Activated CD4-positive, alpha-beta T cell treated with anti-CD3 and anti-CD28 coated beads, Interleukin-2, Interleukin-4, amounts not matched to agents 100 ng/mL and 50 ng/mL, durations not matched to agents 16 hours and 8 hours (primary cell): ENCODE results near the gene PAX6.

Source experiments
- DNase-seq: peaks from one replicate; pipeline ENCODE4 v3.0.0-alpha.2; 2020; ENCODE audit warnings: low spot score

The PAX6 gene

GRCh38 chr11:31810779-31811647, at the start of gene PAX6:
TSS of gene PAX6 (minus strand) at chr11:31811322. CDS start at chr11:31806411, 4,911 bp downstream.
- DNase-seq, result peak; percentile 22

GRCh38 chr11:31860391-31860790, 49.3 kb upstream of the PAX6 start:
- DNase-seq, result no peak

GRCh38 chr11:31856248-31856647, 45.1 kb upstream of the PAX6 start:
- no peak for DNase-seq

- no peak for DNase-seq
Measured at GRCh38 chr11:31855466-31855865, 44.3 kb upstream of the PAX6 start.

GRCh38 chr11:31850365-31850764, 39.2 kb upstream of the PAX6 start:
- DNase-seq, result no peak

- DNase-seq, result no peak
Measured at GRCh38 chr11:31847761-31848160, 36.6 kb upstream of the PAX6 start.

- no peak for DNase-seq
Measured at GRCh38 chr11:31845331-31845730, 34.2 kb upstream of the PAX6 start.

- no peak for DNase-seq
Measured at GRCh38 chr11:31844351-31844750, 33.2 kb upstream of the PAX6 start.

- DNase-seq, result no peak
Measured at GRCh38 chr11:31841435-31841834, 30.3 kb upstream of the PAX6 start.

- DNase-seq, result no peak
Measured at GRCh38 chr11:31834237-31834636, 23.1 kb upstream of the PAX6 start.

GRCh38 chr11:31830406-31830805, 19.3 kb upstream of the PAX6 start:
- DNase-seq, result no peak

- DNase-seq, result no peak
Measured at GRCh38 chr11:31828217-31828616, 17.1 kb upstream of the PAX6 start.

GRCh38 chr11:31827455-31828206, 16.5 kb upstream of the PAX6 start:
- DNase-seq, result no peak

- DNase-seq, result no peak
Measured at GRCh38 chr11:31826536-31827438, 15.7 kb upstream of the PAX6 start.

- DNase-seq, result no peak
Measured at GRCh38 chr11:31825838-31826484, 14.8 kb upstream of the PAX6 start.

- no peak for DNase-seq
Measured at GRCh38 chr11:31824879-31825837, 14.0 kb upstream of the PAX6 start.

GRCh38 chr11:31824332-31824878, 13.3 kb upstream of the PAX6 start:
- no peak for DNase-seq

GRCh38 chr11:31823644-31824331, 12.7 kb upstream of the PAX6 start:
- no peak for DNase-seq

- no peak for DNase-seq
Measured at GRCh38 chr11:31822927-31823643, 12.0 kb upstream of the PAX6 start.
